Inflammatory macrophage treated with lipopolysaccharide for 4 hours (primary cell): ENCODE measurements around the gene HSD17B11.
"Not testable (repeated sequence)": the region's sequence is repeated elsewhere in the genome, so short reads cannot be mapped to it uniquely, and the experiment has no call there.

ENCODE experiments used
- DNase-seq: peaks from one replicate; pipeline ENCODE4 v3.0.0-alpha.2; 2020

HSD17B11 gene

GRCh38 chr4:87405211-87405820, 14.3 kb upstream of the HSD17B11 start:
- no peak for DNase-seq

DNA sequence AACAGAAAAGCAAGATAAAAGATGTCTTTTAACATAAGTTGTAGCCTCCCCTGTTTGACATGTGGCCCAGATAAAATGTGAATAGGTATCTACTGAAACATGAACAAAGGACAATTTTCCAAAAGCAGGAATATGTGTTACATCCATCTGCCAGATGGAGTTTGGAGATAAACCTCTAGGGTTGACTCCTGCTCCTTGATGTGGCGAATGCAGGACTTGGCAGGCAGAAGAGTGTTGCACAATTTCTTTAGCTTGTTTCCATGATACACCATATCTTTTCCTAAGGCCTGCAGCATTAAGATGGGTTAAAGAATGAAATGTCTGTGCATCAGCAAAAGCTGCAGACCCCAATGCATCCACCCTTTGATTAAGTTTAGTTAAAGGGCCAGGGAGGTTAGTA, 12.7 kb upstream of the HSD17B11 start:
- not testable (repeated sequence) for DNase-seq

DNA sequence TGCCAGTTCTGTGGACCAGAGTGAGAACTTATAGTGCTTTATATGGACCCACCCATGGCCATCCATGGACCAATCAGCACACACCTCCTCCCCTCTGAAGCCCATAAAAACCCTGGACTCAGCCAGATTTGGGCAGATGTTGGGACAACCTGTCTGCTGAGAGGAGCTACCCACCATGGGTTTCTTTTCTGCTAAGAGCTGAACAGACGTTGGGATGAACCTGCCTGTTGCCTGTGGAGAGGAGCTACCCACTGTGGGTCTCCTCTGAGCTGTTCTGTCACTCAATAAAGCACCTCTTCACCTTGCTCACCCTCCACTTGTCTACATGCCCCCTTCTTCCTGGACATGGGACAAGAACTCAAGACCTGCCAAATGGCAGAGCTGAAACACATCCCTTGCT, 9.0 kb upstream of the HSD17B11 start:
- DNase-seq = no peak

DNA sequence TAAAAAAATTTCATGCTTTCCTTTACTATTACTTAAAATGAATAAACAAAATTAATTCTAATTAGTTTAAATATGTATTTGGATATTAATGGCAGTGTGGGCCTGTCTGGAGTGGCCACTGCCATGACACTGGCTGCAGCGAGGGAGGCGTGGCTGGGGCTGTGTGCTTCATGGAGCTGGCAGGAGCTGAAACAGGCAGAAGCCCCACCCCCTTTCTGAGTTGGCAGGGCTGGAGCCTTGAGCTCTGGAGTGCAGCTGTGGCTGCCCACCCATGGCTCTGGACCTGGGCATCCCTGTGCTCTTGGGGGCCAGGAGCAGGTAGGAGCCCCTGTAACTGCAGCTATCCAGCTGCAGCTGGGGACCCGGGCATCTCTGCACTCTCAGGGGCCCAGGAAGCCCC, 8.2 kb upstream of the HSD17B11 start:
- DNase-seq = no peak

DNA sequence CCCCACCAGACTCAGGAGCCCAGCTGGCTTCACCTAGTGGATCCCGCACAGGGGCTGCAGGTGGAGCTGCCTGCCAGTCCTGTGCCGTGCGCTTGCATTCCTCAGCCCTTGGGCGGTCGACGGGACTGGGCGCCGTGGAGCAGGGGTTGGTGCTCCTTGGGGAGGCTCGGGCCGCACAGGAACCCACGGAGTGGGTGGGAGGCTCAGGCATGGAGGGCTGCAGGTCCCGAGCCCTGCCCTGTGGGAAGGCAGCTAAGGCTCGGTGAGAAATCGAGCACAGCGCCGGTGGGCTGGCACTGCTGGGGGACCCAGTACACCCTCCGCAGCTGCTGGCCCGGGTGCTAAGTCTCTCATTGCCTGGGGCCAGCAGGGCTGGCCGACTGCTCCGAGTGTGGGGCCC, 4.9 kb upstream of the HSD17B11 start:
- DNase-seq = not testable (repeated sequence)

GRCh38 chr4:87395073-87395472, 4.1 kb upstream of the HSD17B11 start:
- not testable (repeated sequence) for DNase-seq

GRCh38 chr4:87392183-87392582, 1.2 kb upstream of the HSD17B11 start:
- no peak for DNase-seq

GRCh38 chr4:87391576-87392054, 627 bp upstream of the HSD17B11 start:
- no peak for DNase-seq

- peak; percentile 22 for DNase-seq
These were observed 467 bp downstream of the HSD17B11 start for GRCh38 chr4:87390551-87390890.

GRCh38 chr4:87390055-87390454, 933 bp downstream of the HSD17B11 start:
- DNase-seq = not testable (repeated sequence)

DNA sequence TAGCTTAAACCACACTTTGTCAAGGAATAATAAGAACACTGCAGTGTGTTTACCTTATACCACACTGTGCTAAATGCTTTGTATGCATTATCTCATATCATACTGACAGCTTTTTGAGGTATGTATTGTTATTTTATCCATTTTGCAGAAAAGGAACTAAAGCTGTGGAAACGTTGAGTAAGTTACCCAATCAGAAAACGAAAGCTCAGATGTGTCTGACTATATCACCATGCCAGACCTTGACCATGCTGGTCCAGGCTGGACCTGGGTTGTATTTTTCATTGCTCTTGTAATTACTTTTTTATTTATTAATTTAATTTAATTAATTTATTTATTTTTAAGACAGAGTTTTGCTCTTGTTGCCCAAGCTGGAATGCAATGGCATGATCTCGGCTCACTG, 2.1 kb downstream of the HSD17B11 start:
- peak; percentile 71 for DNase-seq

DNA sequence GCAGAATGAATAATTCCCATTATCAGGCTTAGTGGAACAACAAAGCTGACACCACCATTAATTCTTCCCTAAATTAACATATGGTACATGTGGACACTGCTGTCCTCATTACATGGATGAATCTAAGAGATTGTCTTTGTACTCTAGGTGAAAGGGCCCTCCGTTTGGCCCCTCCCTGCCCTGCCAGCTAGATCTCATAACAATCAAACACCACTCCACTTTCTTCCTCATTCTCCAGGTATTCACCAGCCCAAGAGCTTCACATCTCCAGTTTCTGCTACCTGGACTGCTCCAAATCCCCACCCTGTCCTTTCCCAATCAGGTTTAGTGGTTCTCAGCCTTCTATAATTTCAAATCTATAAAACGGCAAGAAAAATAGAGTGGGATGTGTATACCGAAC, 3.8 kb downstream of the HSD17B11 start:
- DNase-seq = no peak

DNA sequence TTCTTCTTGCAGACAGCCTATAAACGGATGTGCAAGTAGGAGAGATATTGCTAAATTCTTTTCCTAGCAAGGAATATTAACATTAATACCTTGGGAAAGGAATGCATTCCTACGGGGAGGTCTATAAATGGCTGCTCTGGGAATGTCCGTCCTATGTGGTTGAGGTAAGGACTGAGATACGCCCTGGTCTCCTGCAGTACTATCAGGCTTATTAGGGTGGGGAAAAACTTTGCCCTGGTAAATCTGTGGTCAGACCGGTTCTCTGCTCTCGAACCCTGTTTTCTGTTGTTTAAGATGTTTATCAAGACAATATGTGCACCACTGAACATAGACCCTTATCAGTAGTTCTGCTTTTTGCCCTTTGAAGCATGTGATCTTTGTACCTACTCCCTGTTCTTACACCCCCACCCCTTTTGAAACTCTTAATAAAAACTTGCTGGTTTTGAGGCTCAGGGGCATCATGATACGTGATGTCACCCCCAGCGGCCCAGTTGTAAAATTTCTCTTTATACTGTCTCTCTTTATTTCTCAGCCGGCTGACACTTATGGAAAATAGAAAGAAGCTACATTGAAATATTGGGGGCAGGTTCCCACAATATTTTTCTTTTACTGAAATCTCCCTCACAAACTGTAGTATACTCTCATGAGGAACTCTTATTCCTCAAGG, 6.4 kb downstream of the HSD17B11 start:
- not testable (repeated sequence) for DNase-seq

GRCh38 chr4:87382931-87383330, 8.1 kb downstream of the HSD17B11 start:
- DNase-seq = no peak

GRCh38 chr4:87382116-87382515, 8.9 kb downstream of the HSD17B11 start:
- no peak for DNase-seq

GRCh38 chr4:87377816-87378215, 13.2 kb downstream of the HSD17B11 start:
- DNase-seq = peak; percentile 20

DNA sequence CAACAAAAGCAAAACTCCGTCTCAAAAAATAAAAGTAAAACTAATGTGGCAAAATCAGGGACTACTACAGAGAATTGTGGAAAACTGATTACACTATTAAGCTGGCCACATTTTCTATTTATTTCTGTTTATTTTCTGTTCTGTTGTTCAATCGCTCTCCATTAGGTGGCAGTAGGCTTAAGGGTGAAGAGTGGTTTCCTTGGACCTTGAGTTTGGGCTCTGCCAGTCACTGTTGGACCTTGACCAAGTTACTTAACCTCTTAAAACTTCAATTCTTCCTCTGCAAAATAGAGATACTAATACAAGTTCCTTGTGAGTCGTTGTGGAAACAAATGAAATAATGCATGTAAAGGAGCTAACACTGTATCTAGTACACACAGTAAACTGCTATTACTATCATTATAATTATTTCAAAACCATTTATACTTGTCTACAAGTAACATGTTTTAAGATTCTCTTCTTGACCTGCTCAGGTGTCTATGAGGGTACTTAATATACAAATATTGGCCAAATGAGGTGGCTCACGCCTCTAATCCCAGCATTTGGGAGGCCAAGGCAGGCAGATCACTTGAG, 15.2 kb downstream of the HSD17B11 start:
- DNase-seq = peak; percentile 59

GRCh38 chr4:87370068-87370467, 20.9 kb downstream of the HSD17B11 start:
- no peak for DNase-seq

- DNase-seq = no peak
These were observed 24.3 kb downstream of the HSD17B11 start for GRCh38 chr4:87366521-87367162.

DNA sequence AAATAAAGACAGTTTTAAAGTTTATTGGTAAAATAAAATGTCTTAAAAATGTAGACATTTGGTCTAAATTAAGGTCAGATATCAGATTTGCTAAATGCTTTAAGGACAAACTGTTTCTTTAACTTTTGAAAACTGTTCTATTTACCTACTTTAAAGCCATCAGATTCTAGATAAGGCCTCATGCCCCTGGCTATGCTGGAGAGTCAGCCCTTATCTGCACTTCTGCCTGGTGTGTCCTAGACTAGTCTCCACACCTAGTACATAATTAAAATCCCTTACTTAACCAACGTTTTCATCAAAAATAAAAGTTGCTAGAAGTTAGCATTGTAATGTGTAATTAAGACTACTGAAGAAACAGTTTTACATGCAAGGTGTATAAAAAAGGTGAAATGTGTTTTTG, 25.6 kb downstream of the HSD17B11 start:
- no peak for DNase-seq

- DNase-seq = no peak
These were observed 27.4 kb downstream of the HSD17B11 start for GRCh38 chr4:87363552-87363951.

GRCh38 chr4:87360338-87360935, 30.6 kb downstream of the HSD17B11 start:
- DNase-seq = no peak

GRCh38 chr4:87359258-87359657, 31.7 kb downstream of the HSD17B11 start:
- no peak for DNase-seq
